B cell (primary cell): ENCODE data around the gene UQCRH. TPM values are rescaled to one million over a fixed set of nuclear protein-coding genes. Genes with fewer than 3 reads are reported as not detected.
"Not testable (repeated sequence)": the region's sequence is repeated elsewhere in the genome, so short reads cannot be mapped to it uniquely, and the experiment has no call there.

Experiments
- ATAC-seq: fragments of 200-7000 bp; cut with Tn5 transposase; one replicate; pipeline ENCODE4 v1.10.0; 2021; ENCODE audit warnings: low read depth, mild to moderate bottlenecking, moderate number of reproducible peaks, moderate library complexity
- CTCF ChIA-PET: fragments of 350-600 bp; sonication (Branson Sonifier 250); formaldehyde crosslinking; loops from one replicate; lab custom pipeline; 2021; ENCODE audit warnings: antibody characterized with exemption, inconsistent platforms; lab: Charles Lee
- POLR2A ChIA-PET: fragments of 350-600 bp; sonication (Branson Sonifier 250); formaldehyde crosslinking; loops from one replicate; lab custom pipeline; 2021; ENCODE audit warnings: antibody characterized with exemption; lab: Charles Lee
- DNase-seq: peaks from one replicate; pipeline ENCODE4 v3.0.0; 2013
- H2AFZ ChIP-seq: 2 replicates; pipeline ENCODE4 v1.6.1; 2012; ENCODE audit warnings: mild to moderate bottlenecking, low read depth, low read length; ENCODE audit not compliant: insufficient read depth, poor library complexity, severe bottlenecking
- H3K27ac ChIP-seq, 2 donors: 1 replicate in 1 of 2; 2 replicates in 1 of 2; pipeline ENCODE4 v1.5.1; 2012 to 2013; ENCODE audit warnings: low read length in 2 of 2, mild to moderate bottlenecking in 2 of 2, moderate library complexity in 1 of 2
- H3K27me3 ChIP-seq, 4 experiments: fragments of 200-600 bp in 1 of 4; sonication (generic) in 1 of 4; replicated peaks in 1 of 4; 1 replicate in 2 of 4; 2 replicates in 2 of 4; pipeline versions ENCODE4 v1.6.1 to v1.7.0; 2013 to 2016; ENCODE audit warnings: low read length in 3 of 4, mild to moderate bottlenecking in 2 of 4, mixed read lengths in 1 of 4, moderate library complexity in 1 of 4; ENCODE audit not compliant: insufficient read depth in 4 of 4, control insufficient read depth in 3 of 4; ENCODE audit errors: control extremely low read depth in 1 of 4
- H3K36me3 ChIP-seq, 2 experiments: replicated peaks in 1 of 2; 1 replicate in 1 of 2; 2 replicates in 1 of 2; pipeline versions ENCODE4 v1.6.1 to v1.7.1; 2013; ENCODE audit warnings: low read length in 1 of 2; ENCODE audit not compliant: insufficient read depth in 2 of 2, control insufficient read depth in 1 of 2; ENCODE audit errors: control extremely low read depth in 1 of 2, extremely low read depth in 1 of 2
- H3K4me1 ChIP-seq, 2 donors: fragments of 200-600 bp in 1 of 2; sonication (generic) in 1 of 2; 1 replicate in 1 of 2; 2 replicates in 1 of 2; pipeline versions ENCODE4 v1.5.1 to v1.6.1; 2013 to 2017; ENCODE audit warnings: low read length in 2 of 2; ENCODE audit not compliant: control insufficient read depth in 2 of 2, insufficient read depth in 2 of 2
- H3K4me2 ChIP-seq: replicated peaks from 2 replicates; pipeline ENCODE3; 2012; ENCODE audit warnings: mild to moderate bottlenecking, low read depth, low read length; ENCODE audit not compliant: poor library complexity, severe bottlenecking
- H3K4me3 ChIP-seq, 5 experiments: fragments of 200-600 bp in 1 of 5; sonication (generic) in 1 of 5; 1 replicate in 3 of 5; 2 replicates in 2 of 5; pipeline versions ENCODE4 v1.5.1 to v1.7.0; 2011 to 2016; ENCODE audit warnings: low read length in 4 of 5, mild to moderate bottlenecking in 4 of 5, low read depth in 2 of 5, control low read depth in 1 of 5, moderate library complexity in 1 of 5; ENCODE audit not compliant: insufficient read depth in 1 of 5; ENCODE audit errors: control extremely low read depth in 1 of 5, extremely low read depth in 1 of 5
- H3K79me2 ChIP-seq: fragments of 200-600 bp; sonication (generic); one replicate; pipeline ENCODE4 v1.6.0; 2016; ENCODE audit warnings: low read length; ENCODE audit not compliant: control insufficient read depth, insufficient read depth
- H3K9ac ChIP-seq: fragments of 200-600 bp; sonication (generic); 2 replicates; pipeline ENCODE4 v1.6.1; 2017; ENCODE audit warnings: mild to moderate bottlenecking, low read length, moderate library complexity
- H3K9me3 ChIP-seq, 3 donors: one replicate each; pipeline versions ENCODE4 v1.6.1 to v1.7.1; 2013; ENCODE audit warnings: low read length in 2 of 3; ENCODE audit not compliant: control insufficient read depth in 2 of 3, insufficient read depth in 1 of 3; ENCODE audit errors: control extremely low read depth in 1 of 3
- H4K20me1 ChIP-seq: 2 replicates; pipeline ENCODE4 v1.6.0; 2012; ENCODE audit warnings: mild to moderate bottlenecking, low read length; ENCODE audit not compliant: insufficient read depth, control insufficient read depth, poor library complexity, severe bottlenecking
- H3K27ac Mint-ChIP-seq: one replicate; pipeline ENCODE4 v1.8.0; 2021; ENCODE audit warnings: mixed read lengths
- H3K27me3 Mint-ChIP-seq: one replicate; pipeline ENCODE4 v1.8.0; 2021; ENCODE audit warnings: mixed read lengths
- H3K4me1 Mint-ChIP-seq: one replicate; pipeline ENCODE4 v1.8.0; 2021; ENCODE audit warnings: mixed read lengths
- H3K4me3 Mint-ChIP-seq: one replicate; pipeline ENCODE4 v1.8.0; 2021; ENCODE audit warnings: mixed read lengths
- H3K9me3 Mint-ChIP-seq: one replicate; pipeline ENCODE4 v1.8.0; 2022; ENCODE audit warnings: mixed read lengths; ENCODE audit not compliant: insufficient read depth
- CTCF ChIP-seq: fragments of 200-600 bp; IDR thresholded peaks from one replicate; pipeline ENCODE4 v1.8.0; 2022; ENCODE audit warnings: antibody characterized with exemption, mild to moderate bottlenecking
- EZH2 ChIP-seq: IDR thresholded peaks from 2 replicates; pipeline ENCODE4 v1.6.1; 2012; ENCODE audit warnings: borderline replicate concordance, low read depth, mild to moderate bottlenecking, moderate library complexity, low read length; ENCODE audit not compliant: insufficient read depth, poor library complexity, severe bottlenecking
- WGBS: methylation state at CpG from one replicate; pipeline ENCODE4 v1.1.5; 2013; ENCODE audit warnings: missing lambda C conversion rate; ENCODE audit not compliant: insufficient coverage; 5-methylcytosine and 5-hydroxymethylcytosine counted together
- intact Hi-C: fragments of 100-400 bp; cut with micrococcal nuclease; formaldehyde crosslinking; loops from one replicate; pipeline ENCODE4 v1.10.0; 2022
- polyA plus RNA-seq: library from polyadenylated mRNA; depleted of rRNA; stranded (reverse); fragments of >200 nt; gene quantifications from 2 replicates; pipeline ENCODE4 v1.2.3, GENCODE V29; 2012
- total RNA-seq, 2 donors: library from RNA; stranded (reverse); fragments of 120-200 nt in 1 of 2; gene quantifications; 1 replicate in 1 of 2; 2 replicates in 1 of 2; pipeline versions ENCODE4 v1.2.3 to v1.2.4, GENCODE V29; 2013 to 2022

The UQCRH gene
- total and polyA plus RNA-seq, 2 donors (not counting 1 experiment from before 2014, with no cell fraction given): 146 to 310 TPM

GRCh38 chr1:46335081-46335480, 31.6 kb downstream of the UQCRH start:
- H3K9ac ChIP-seq: no peak overlapping the region
- no peaks in the 10 kb centered on the region for H3K27me3 ChIP-seq
- Mint-ChIP-seq H3K4me3 (no peak overlapping the region), H3K27ac (no peak overlapping the region), H3K27me3 (no peaks in the 10 kb centered on the region), H3K9me3 (no peaks in the 10 kb centered on the region), H3K4me1 (peaks cover 32% of the 10 kb centered on the region)
- ChIA-PET POLR2A (no interaction called here), CTCF (interaction anchor here (4.5 kb wide), 1 partner anchor 13 kb away, joined by 59 read pairs; no protein-coding TSS in a partner anchor)
- intact Hi-C loops: no loop called here
- DNase-seq: no peak
- H3K36me3 ChIP-seq: no peaks in the 10 kb centered on the region
- no peak overlapping the region for H3K4me3 ChIP-seq
- peaks cover 25 to 35% of the 10 kb centered on the region in 2 donors for H3K4me1 ChIP-seq
- no peak for TF ChIP-seq CTCF
- TF ChIP-seq EZH2: no peak
- no peak overlapping the region for H2AFZ ChIP-seq
- no peak overlapping the region for H3K27ac ChIP-seq
- peaks cover 0 to 4% (median 0%) of the 10 kb centered on the region in 3 donors for H3K9me3 ChIP-seq
- WGBS: no CpG with 5 or more reads among the region's 3 CpGs
- ATAC-seq: no peak
- H4K20me1 ChIP-seq: no peaks in the 10 kb centered on the region
- no peak overlapping the region for H3K4me2 ChIP-seq
- H3K79me2 ChIP-seq: no peaks in the 10 kb centered on the region

- H3K79me2 ChIP-seq, H3K4me3 Mint-ChIP-seq, H3K27me3 Mint-ChIP-seq, H3K9ac ChIP-seq, H3K9me3 Mint-ChIP-seq, H3K27ac Mint-ChIP-seq, H3K4me3 ChIP-seq, POLR2A ChIA-PET, CTCF ChIA-PET, H3K4me2 ChIP-seq, H3K27me3 ChIP-seq, H4K20me1 ChIP-seq, ATAC-seq, intact Hi-C loops, DNase-seq, H3K9me3 ChIP-seq, H2AFZ ChIP-seq, H3K27ac ChIP-seq: not testable (repeated sequence)
- WGBS: no CpG with 5 or more reads among the region's 14 CpGs
- peaks cover 0 to 10% of the 10 kb centered on the region in 2 experiments for H3K36me3 ChIP-seq
- H3K4me1 Mint-ChIP-seq: peaks cover 37% of the 10 kb centered on the region
- H3K4me1 ChIP-seq: peaks cover 21 to 40% of the 10 kb centered on the region in 2 donors
Observed at GRCh38 chr1:46337409-46337808, 33.9 kb downstream of the UQCRH start.
